Brain microvascular endothelial cell (primary cell): ENCODE data around the gene GSE1.

Experiments used
- DNase-seq: peaks from one replicate; pipeline ENCODE4 v3.0.0-alpha.2; 2020
- H3K27ac ChIP-seq: fragments of 250-450 bp; sonication (Bioruptor Pico); 2 replicates; pipeline ENCODE4 v1.5.1; 2020; ENCODE audit warnings: mild to moderate bottlenecking, moderate library complexity
- H3K27me3 ChIP-seq: fragments of 250-450 bp; sonication (Bioruptor Pico); replicated peaks from 2 replicates; pipeline ENCODE4 v1.5.1; 2020; ENCODE audit warnings: mild to moderate bottlenecking
- H3K36me3 ChIP-seq: fragments of 250-450 bp; sonication (Bioruptor Pico); replicated peaks from 2 replicates; pipeline ENCODE4 v1.5.1; 2020; ENCODE audit warnings: mild to moderate bottlenecking
- H3K4me3 ChIP-seq: 2 replicates; pipeline ENCODE4 v1.5.1; 2011; ENCODE audit warnings: low read depth, mild to moderate bottlenecking, control low read depth, low read length, moderate library complexity
- in situ Hi-C: cut with HindIII; loops from 2 replicates; pipeline ENCODE4 v1.10.0; 2017; ENCODE audit warnings: low sequenced_read_pairs, low pct_ligation_motif_present
- TF ChIP-seq, protein P1 (sequence below): IDR thresholded peaks from 2 replicates; pipeline ENCODE4 v1.5.1; 2011; ENCODE audit warnings: low read depth, mild to moderate bottlenecking, moderate library complexity, low read length, control low read depth, inconsistent platforms; ENCODE audit errors: missing control alignments

Gene GSE1

DNA sequence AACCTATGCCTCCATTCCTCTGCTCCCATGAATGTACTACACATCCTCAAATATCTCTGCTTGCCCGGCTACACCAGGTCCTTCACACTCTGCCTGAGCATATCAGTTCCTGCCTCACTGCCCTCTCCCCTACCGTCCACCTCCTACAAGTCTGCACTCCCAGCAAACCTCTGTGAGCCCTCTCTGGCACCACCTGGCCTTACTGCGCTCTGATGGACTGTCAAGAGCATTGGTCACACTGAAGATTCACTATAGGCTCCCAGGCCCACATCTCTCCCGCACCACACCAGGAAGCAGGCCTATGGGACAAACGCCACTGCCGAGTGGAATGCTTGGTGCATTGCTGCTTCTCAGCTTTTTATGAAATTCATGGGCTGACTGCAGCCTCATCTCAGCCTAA is 66.7 kb downstream of the GSE1 start:
- peaks cover 5% of the 10 kb centered on the region for H3K36me3 ChIP-seq
- no peak overlapping the region for H3K27ac ChIP-seq
- H3K4me3 ChIP-seq: no peak overlapping the region
- no peak for DNase-seq
- H3K27me3 ChIP-seq: no peaks in the 10 kb centered on the region
- in situ Hi-C loops: no loop called here
- TF ChIP-seq, protein P1, sequence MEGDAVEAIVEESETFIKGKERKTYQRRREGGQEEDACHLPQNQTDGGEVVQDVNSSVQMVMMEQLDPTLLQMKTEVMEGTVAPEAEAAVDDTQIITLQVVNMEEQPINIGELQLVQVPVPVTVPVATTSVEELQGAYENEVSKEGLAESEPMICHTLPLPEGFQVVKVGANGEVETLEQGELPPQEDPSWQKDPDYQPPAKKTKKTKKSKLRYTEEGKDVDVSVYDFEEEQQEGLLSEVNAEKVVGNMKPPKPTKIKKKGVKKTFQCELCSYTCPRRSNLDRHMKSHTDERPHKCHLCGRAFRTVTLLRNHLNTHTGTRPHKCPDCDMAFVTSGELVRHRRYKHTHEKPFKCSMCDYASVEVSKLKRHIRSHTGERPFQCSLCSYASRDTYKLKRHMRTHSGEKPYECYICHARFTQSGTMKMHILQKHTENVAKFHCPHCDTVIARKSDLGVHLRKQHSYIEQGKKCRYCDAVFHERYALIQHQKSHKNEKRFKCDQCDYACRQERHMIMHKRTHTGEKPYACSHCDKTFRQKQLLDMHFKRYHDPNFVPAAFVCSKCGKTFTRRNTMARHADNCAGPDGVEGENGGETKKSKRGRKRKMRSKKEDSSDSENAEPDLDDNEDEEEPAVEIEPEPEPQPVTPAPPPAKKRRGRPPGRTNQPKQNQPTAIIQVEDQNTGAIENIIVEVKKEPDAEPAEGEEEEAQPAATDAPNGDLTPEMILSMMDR: no peak

DNA sequence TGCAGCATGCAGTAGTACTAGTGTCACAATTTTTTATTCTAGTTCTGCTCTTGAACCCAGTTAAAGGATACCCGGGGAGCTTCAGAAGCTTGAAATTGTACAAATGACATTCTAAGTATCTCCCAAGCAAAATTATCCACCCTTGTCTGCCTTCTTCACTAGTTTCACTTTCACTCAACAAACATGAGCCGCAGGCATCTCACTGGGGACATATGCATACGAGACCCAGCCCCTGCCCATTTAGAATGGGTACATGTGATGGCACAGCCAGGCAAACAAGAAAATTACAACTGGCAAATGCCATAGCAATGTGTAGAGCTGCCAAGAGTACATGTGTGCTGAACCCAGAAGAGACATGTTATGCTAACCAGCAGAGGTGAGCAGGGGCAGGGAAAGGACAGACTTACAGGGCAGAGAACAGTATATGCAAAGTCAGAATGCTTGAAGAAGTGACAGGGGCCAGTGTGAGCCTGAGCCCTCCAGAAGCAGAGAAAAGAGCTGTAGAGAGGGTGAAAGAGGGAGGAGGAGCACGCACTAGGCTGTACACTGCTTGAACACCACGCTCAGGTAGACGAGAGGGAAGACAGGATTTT is 67.3 kb downstream of the GSE1 start:
- H3K27ac ChIP-seq: no peak overlapping the region
- no peak for DNase-seq

DNA sequence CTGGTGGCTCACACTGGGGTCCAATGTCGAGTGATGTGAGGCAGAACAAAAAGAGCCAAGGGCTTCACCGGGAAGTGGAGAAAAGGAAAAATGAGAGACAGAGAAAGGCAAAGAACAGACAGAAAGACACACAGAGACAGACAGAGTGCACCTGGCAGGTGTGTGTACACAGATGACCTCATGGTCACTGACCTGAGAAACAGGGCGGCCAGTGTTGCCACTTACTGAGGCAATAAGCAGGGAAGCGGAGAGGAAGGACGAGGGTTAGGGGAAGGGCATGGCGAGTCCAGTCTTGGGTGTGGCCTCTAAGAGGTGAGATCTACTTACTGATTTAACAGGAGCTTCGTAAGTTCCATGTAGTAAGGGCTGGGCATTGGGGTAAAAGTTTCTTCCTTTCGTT is 68.1 kb downstream of the GSE1 start:
- in situ Hi-C loops: no loop called here
- TF ChIP-seq, protein P1: no peak
- Histone ChIP-seq H3K27me3 (no peaks in the 10 kb centered on the region), H3K4me3 (no peak overlapping the region), H3K36me3 (peaks cover 2% of the 10 kb centered on the region), H3K27ac (no peak overlapping the region)
- DNase-seq: no peak

More for the DNA sequence above, 67.3 kb downstream of the GSE1 start:
- H3K36me3 ChIP-seq: peaks cover 2% of the 10 kb centered on the region
- no peak overlapping the region for H3K4me3 ChIP-seq
- in situ Hi-C loops: no loop called here
- no peaks in the 10 kb centered on the region for H3K27me3 ChIP-seq
- TF ChIP-seq, protein P1: no peak

DNA sequence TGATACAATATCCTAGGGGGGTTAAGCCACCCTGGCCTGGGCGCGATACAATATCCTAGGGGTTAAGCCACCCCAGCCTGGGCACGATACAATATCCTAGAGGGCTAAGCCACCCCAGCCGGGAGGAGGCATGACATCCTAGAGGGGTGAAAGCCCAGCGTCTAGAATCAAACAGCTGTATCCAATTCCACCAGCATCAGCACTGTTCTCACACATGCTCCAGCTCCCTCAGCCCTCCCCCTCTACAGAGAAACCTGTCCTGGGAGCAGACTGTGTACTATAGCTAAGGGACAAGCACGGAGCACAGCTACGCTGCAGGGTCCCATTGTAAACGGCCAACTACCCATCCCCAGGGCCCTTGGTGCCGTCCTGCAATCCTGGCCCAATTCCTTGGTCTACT is 69.4 kb downstream of the GSE1 start:
- TF ChIP-seq, protein P1: no peak
- Histone ChIP-seq H3K4me3 (no peak overlapping the region), H3K27ac (no peak overlapping the region), H3K27me3 (no peaks in the 10 kb centered on the region), H3K36me3 (peaks cover under 1% of the 10 kb centered on the region)
- in situ Hi-C loops: no loop called here
- no peak for DNase-seq

DNA sequence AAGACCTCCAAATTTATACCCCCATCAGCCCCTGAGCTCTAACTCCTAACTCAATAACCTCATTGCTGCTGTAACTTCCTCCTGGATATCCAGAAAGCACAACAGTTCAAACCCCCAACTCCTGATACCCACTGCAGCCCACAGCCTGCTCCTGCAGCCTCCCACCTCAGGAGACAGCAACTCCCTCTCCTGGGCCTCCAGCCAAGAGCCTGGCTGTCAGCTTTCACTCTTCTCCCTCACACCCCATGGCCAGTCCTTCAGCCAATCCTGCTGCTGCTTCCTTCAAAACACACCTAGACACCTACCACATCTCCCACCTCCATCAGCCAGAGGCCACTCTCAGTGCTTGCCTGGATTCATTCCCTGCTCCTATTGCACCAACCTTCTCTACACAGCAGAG is 70.2 kb downstream of the GSE1 start:
- TF ChIP-seq, protein P1: no peak
- in situ Hi-C loops: no loop called here
- no peak for DNase-seq
- Histone ChIP-seq H3K27me3 (no peaks in the 10 kb centered on the region), H3K4me3 (no peak overlapping the region), H3K27ac (no peak overlapping the region), H3K36me3 (no peaks in the 10 kb centered on the region)

DNA sequence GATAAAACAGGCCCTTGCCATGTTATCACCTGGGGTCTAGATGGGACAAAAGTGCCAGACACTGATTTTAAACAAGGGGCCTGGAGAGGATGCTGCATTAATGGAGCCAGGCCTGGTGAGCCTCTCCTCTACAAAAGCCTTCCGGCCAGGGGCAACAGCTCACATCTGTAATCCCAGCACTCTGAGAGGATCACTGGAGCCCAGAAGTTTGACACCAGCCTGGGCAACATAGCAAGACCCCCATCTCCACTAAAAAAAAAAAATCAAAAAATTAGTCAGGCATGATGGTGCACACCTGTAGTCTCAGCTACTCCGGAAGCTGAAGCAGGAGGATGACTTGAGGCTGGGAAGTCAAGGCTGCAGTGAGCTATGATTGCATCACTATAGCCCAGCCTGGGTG is 72.1 kb downstream of the GSE1 start:
- Histone ChIP-seq H3K4me3 (no peak overlapping the region), H3K27me3 (no peaks in the 10 kb centered on the region), H3K27ac (no peak overlapping the region), H3K36me3 (no peaks in the 10 kb centered on the region)
- DNase-seq: no peak
- TF ChIP-seq, protein P1: no peak
- in situ Hi-C loops: no loop called here
